HepG2 (cell line): ENCODE measurements around the gene A3GALT2. TPM values are rescaled to one million over a fixed set of nuclear protein-coding genes. Genes with fewer than 3 reads are reported as not detected.

Experiments used
- ATAC-seq: fragments of 200-7000 bp; cut with Tn5 transposase; 3 replicates; pipeline ENCODE4 v1.9.1; 2020; ENCODE audit warnings: mild to moderate bottlenecking, moderate library complexity
- BruUV-seq: library from RNA; stranded (reverse); fragments of 400-500 nt; replicated peaks from 2 replicates; lab custom pipeline; 2021; lab: Mats Ljungman, UMichigan
- CTCF ChIA-PET: fragments of 300-600 bp; formaldehyde crosslinking; extraction: SDS; loops from one replicate; lab custom pipeline; 2021; ENCODE audit warnings: low total read pairs, inconsistent platforms, low intra/inter-chr PET ratio; lab: Yijun Ruan, JAX
- POLR2A ChIA-PET: fragments of 350-600 bp; sonication (Branson Sonifier 250); formaldehyde crosslinking; loops from one replicate; lab custom pipeline; 2020; ENCODE audit warnings: antibody characterized with exemption, inconsistent platforms; lab: Yijun Ruan, JAX
- DNase-seq: peaks from one replicate; pipeline ENCODE4 v3.0.0-alpha.2; 2015; ENCODE audit warnings: low spot score
- FAIRE-seq: peaks from 3 replicates; lab custom pipeline; 2011; peaks lifted over from hg19 to GRCh38; lab: Jason Lieb, UNC
- H2AFZ ChIP-seq: one replicate; pipeline ENCODE4 v1.6.1; 2011; ENCODE audit warnings: low read length, inconsistent platforms
- H3K27ac ChIP-seq: fragments of 300-600 bp; 3 replicates; pipeline ENCODE4 v1.8.0; 2011; ENCODE audit warnings: mixed run types, mild to moderate bottlenecking, mixed read lengths, low read length, inconsistent platforms; ENCODE audit not compliant: insufficient read depth; ENCODE audit errors: extremely low read length
- H3K27me3 ChIP-seq, 2 experiments: fragments of 200-600 bp in 1 of 2; 2 replicates in 1 of 2; 3 replicates in 1 of 2; pipeline versions ENCODE4 v1.6.0 to v1.8.0; 2011; ENCODE audit warnings: low read length in 2 of 2, mild to moderate bottlenecking in 2 of 2, moderate library complexity in 2 of 2, inconsistent platforms in 1 of 2; ENCODE audit not compliant: insufficient read depth in 2 of 2, control insufficient read depth in 1 of 2
- H3K36me3 ChIP-seq, 2 experiments: fragments of 200-600 bp in 1 of 2; replicated peaks in 1 of 2; 2 replicates in 1 of 2; 3 replicates in 1 of 2; pipeline versions ENCODE4 v1.5.1 to v1.8.0; 2011; ENCODE audit warnings: low read length in 2 of 2, inconsistent platforms in 1 of 2; ENCODE audit not compliant: insufficient read depth in 2 of 2, control insufficient read depth in 1 of 2
- H3K4me1 ChIP-seq: 2 replicates; pipeline ENCODE4 v1.5.1; 2012; ENCODE audit warnings: low read length, inconsistent platforms; ENCODE audit not compliant: insufficient read depth
- H3K4me2 ChIP-seq: 2 replicates; pipeline ENCODE4 v1.6.0; 2011; ENCODE audit warnings: low read depth, low read length, inconsistent platforms
- H3K4me3 ChIP-seq, 3 experiments: fragments of 200-600 bp in 1 of 3; sonication (generic), shearing (Covaris generic) in 1 of 3; replicated peaks in 1 of 3; 2 replicates each; pipeline ENCODE4 v1.5.1; 2011 to 2016; ENCODE audit warnings: low read length in 3 of 3, inconsistent platforms in 2 of 3, low read depth in 2 of 3, mild to moderate bottlenecking in 2 of 3, control low read depth in 1 of 3, mixed read lengths in 1 of 3; ENCODE audit not compliant: insufficient read depth in 1 of 3
- H3K79me2 ChIP-seq: one replicate; pipeline ENCODE4 v1.6.1; 2011; ENCODE audit warnings: low read length, inconsistent platforms; ENCODE audit not compliant: insufficient read depth
- H3K9ac ChIP-seq: 2 replicates; pipeline ENCODE4 v1.6.0; 2011; ENCODE audit warnings: mild to moderate bottlenecking, low read depth, low read length, inconsistent platforms; ENCODE audit not compliant: insufficient read depth
- H3K9me3 ChIP-seq: 2 replicates; pipeline ENCODE4 v1.5.1; 2012; ENCODE audit warnings: mild to moderate bottlenecking, low read length
- H4K20me1 ChIP-seq: 2 replicates; pipeline ENCODE4 v1.6.0; 2011; ENCODE audit warnings: inconsistent platforms, mild to moderate bottlenecking, low read length, moderate library complexity; ENCODE audit not compliant: insufficient read depth
- AGO2 ChIP-seq: fragments of 200-400 bp; formaldehyde crosslinking; optimal IDR thresholded peaks from 2 replicates; pipeline ENCODE3; 2017; ENCODE audit warnings: mild to moderate bottlenecking, low read depth, low read length, moderate library complexity
- ELF4 ChIP-seq: sonication (generic); formaldehyde crosslinking; IDR thresholded peaks from 2 replicates; pipeline ENCODE4 v1.5.0; 2020; ENCODE audit warnings: missing genetic modification reagents, mild to moderate bottlenecking, moderate library complexity, borderline replicate concordance
- MBNL3 ChIP-seq: fragments of 250-450 bp; sonication (Bioruptor Pico); conservative IDR thresholded peaks from 2 replicates; pipeline ENCODE4 v1.8.0; 2022; ENCODE audit warnings: mild to moderate bottlenecking, inconsistent platforms
- POLR2G ChIP-seq: fragments of 200-400 bp; formaldehyde crosslinking; IDR thresholded peaks from 2 replicates; pipeline ENCODE4 v1.6.1; 2018; ENCODE audit warnings: mild to moderate bottlenecking, low read depth, low read length, moderate library complexity
- SMYD3 ChIP-seq: sonication (generic); formaldehyde crosslinking; IDR thresholded peaks from 2 replicates; pipeline ENCODE4 v1.8.1; 2023; ENCODE audit warnings: mild to moderate bottlenecking, missing genetic modification reagents
- ZFX ChIP-seq: sonication (generic); formaldehyde crosslinking; IDR thresholded peaks from 2 replicates; pipeline ENCODE4 v1.4.0; 2020; ENCODE audit warnings: mild to moderate bottlenecking, low read depth, missing genetic modification reagents, moderate library complexity
- ZNF619 ChIP-seq: sonication (generic); formaldehyde crosslinking; IDR thresholded peaks from 2 replicates; pipeline ENCODE4 v1.4.0; 2020; ENCODE audit warnings: mild to moderate bottlenecking, missing genetic modification reagents
- WGBS: methylation state at CpG from one replicate; pipeline ENCODE4 v1.1.6; 2017; ENCODE audit warnings: low lambda C conversion rate; 5-methylcytosine and 5-hydroxymethylcytosine counted together
- in situ Hi-C: cut with HindIII; loops from 2 replicates; pipeline ENCODE4 v1.10.0; 2017; ENCODE audit warnings: low pct_unique_long_range_greater_than_20kb; ENCODE audit not compliant: extremely low pct_ligation_motif_present
- intact Hi-C: fragments of 100-400 bp; cut with micrococcal nuclease; formaldehyde crosslinking; loops from one replicate; pipeline ENCODE4 v1.10.0; 2022; ENCODE audit not compliant: unreplicated experiment
- polyA plus RNA-seq, 8 experiments: library from polyadenylated mRNA; depleted of rRNA in 3 of 8; stranded (reverse) in 7 of 8; unstranded in 1 of 8; fragments of >200 nt; fragmentation: Illumina TruSeq in 4 of 8; extraction: Trizol in 4 of 8; gene quantifications; 2 replicates each; pipeline versions ENCODE4 v1.2.1 to v1.2.3, GENCODE V29; 2011 to 2016; ENCODE audit warnings: low read depth in 4 of 8, missing spikeins in 1 of 8, mixed read lengths in 1 of 8; ENCODE audit not compliant: insufficient read depth in 1 of 8
- total RNA-seq, 5 experiments: library from RNA; depleted of rRNA; stranded (reverse); fragments of >200 nt; fragmentation: Illumina TruSeq; extraction: Trizol; gene quantifications; 2 replicates each; pipeline ENCODE4 v1.2.3, GENCODE V29; 2016; ENCODE audit warnings: low read depth in 1 of 5
- TF ChIP-seq, protein P1 (sequence below): sonication (generic); formaldehyde crosslinking; IDR thresholded peaks from 2 replicates; pipeline ENCODE4 v1.5.1; 2020; ENCODE audit warnings: mild to moderate bottlenecking, missing genetic modification reagents, moderate library complexity

Gene A3GALT2
- total and polyA plus RNA-seq, 2 of the 13 experiments (the other 11 are each of a cell fraction or from before 2014, with no cell fraction given), result not detected

GRCh38 chr1:33263890-33264504, 56.9 kb downstream of the A3GALT2 start:
- H3K9ac ChIP-seq, result no peak overlapping the region
- H3K4me2 ChIP-seq, result no peak overlapping the region
- no peak overlapping the region for H3K4me3 ChIP-seq
- peaks cover 43% of the 10 kb centered on the region for H3K79me2 ChIP-seq
- in situ Hi-C loops, result no loop called here
- no peak overlapping the region for H3K27ac ChIP-seq
- H4K20me1 ChIP-seq, result peaks cover 12% of the 10 kb centered on the region
- POLR2A ChIA-PET, result no interaction called here
- no peak overlapping the region for H2AFZ ChIP-seq
- CTCF ChIA-PET, result no interaction called here
- WGBS, result 95% methylated on average over 3 of the region's 5 CpGs
- H3K27me3 ChIP-seq, result no peaks in the 10 kb centered on the region
- BruUV-seq, result no TSS peak
- H3K4me1 ChIP-seq, result peaks cover 79% of the 10 kb centered on the region
- H3K36me3 ChIP-seq, result peaks cover 2 to 6% of the 10 kb centered on the region in 2 experiments; a peak in 3 of 5 replicates
- FAIRE-seq (no peak), ATAC-seq (no peak; the same call in 2 of the 3 replicates), DNase-seq (no peak)
- H3K9me3 ChIP-seq, result no peaks in the 10 kb centered on the region
- intact Hi-C loops, result no loop called here
- peak; percentile 71 for TF ChIP-seq AGO2
- no peak for TF ChIP-seq SMYD3 (CRISPR knock-in tag)
- TF ChIP-seq ZNF619 (CRISPR knock-in tag), result no peak
- TF ChIP-seq ELF4 (CRISPR knock-in tag), result no peak
- TF ChIP-seq ZFX (CRISPR knock-in tag), result 0 out of 2 replicates have a peak, but pooled peaks have one; percentile 25
- no peak for TF ChIP-seq MBNL3 (CRISPR knock-in tag)
- TF ChIP-seq POLR2G, result peak; percentile 24; the same call in 1 of the 2 replicates
- TF ChIP-seq, protein P1, sequence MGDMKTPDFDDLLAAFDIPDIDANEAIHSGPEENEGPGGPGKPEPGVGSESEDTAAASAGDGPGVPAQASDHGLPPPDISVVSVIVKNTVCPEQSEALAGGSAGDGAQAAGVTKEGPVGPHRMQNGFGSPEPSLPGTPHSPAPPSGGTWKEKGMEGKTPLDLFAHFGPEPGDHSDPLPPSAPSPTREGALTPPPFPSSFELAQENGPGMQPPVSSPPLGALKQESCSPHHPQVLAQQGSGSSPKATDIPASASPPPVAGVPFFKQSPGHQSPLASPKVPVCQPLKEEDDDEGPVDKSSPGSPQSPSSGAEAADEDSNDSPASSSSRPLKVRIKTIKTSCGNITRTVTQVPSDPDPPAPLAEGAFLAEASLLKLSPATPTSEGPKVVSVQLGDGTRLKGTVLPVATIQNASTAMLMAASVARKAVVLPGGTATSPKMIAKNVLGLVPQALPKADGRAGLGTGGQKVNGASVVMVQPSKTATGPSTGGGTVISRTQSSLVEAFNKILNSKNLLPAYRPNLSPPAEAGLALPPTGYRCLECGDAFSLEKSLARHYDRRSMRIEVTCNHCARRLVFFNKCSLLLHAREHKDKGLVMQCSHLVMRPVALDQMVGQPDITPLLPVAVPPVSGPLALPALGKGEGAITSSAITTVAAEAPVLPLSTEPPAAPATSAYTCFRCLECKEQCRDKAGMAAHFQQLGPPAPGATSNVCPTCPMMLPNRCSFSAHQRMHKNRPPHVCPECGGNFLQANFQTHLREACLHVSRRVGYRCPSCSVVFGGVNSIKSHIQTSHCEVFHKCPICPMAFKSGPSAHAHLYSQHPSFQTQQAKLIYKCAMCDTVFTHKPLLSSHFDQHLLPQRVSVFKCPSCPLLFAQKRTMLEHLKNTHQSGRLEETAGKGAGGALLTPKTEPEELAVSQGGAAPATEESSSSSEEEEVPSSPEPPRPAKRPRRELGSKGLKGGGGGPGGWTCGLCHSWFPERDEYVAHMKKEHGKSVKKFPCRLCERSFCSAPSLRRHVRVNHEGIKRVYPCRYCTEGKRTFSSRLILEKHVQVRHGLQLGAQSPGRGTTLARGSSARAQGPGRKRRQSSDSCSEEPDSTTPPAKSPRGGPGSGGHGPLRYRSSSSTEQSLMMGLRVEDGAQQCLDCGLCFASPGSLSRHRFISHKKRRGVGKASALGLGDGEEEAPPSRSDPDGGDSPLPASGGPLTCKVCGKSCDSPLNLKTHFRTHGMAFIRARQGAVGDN, result peak; percentile 32
